Adrenal gland (tissue), 12 donors: ENCODE data around the gene ARHGAP21. TPM values are rescaled to one million over a fixed set of nuclear protein-coding genes. Genes with fewer than 3 reads are reported as not detected.

Source experiments
- DNase-seq, 7 donors: peaks; one replicate each; pipeline ENCODE4 v3.0.0-alpha.2; 2019 to 2020
- H3K27ac ChIP-seq, 5 donors: fragments of 200-600 bp; sonication (generic) in 4 of 5; 1 replicate in 3 of 5; 2 replicates in 2 of 5; pipeline versions ENCODE4 v1.5.1 to v1.8.0; 2016 to 2020; ENCODE audit warnings: mild to moderate bottlenecking in 1 of 5
- H3K27me3 ChIP-seq: fragments of 200-600 bp; 2 replicates; pipeline ENCODE4 v1.8.0; 2021
- H3K36me3 ChIP-seq, 2 donors: fragments of 200-600 bp; replicated peaks in 1 of 2; 1 replicate in 1 of 2; 2 replicates in 1 of 2; pipeline versions ENCODE4 v1.5.1 to v1.8.0; 2018 to 2022
- H3K4me1 ChIP-seq, 2 donors: fragments of 200-600 bp; replicated peaks in 1 of 2; 1 replicate in 1 of 2; 2 replicates in 1 of 2; pipeline versions ENCODE4 v1.5.1 to v1.8.0; 2018 to 2021
- H3K4me3 ChIP-seq, 4 donors: fragments of 200-600 bp; sonication (generic) in 3 of 4; one replicate each; pipeline ENCODE4 v1.5.1; 2016 to 2018
- H3K9me3 ChIP-seq, 3 donors: fragments of 200-600 bp; sonication (generic) in 1 of 3; replicated peaks in 1 of 3; 1 replicate in 2 of 3; 2 replicates in 1 of 3; pipeline versions ENCODE4 v1.5.1 to v1.8.0; 2016 to 2021
- CTCF ChIP-seq, 6 experiments: fragments of 450-650 bp in 4 of 6; fragments of 200-600 bp in 2 of 6; sonication (generic) in 1 of 6; IDR thresholded peaks; 1 replicate in 5 of 6; 2 replicates in 1 of 6; pipeline versions ENCODE4 v1.5.1 to v1.8.0; 2016 to 2021; ENCODE audit warnings: antibody characterized with exemption in 6 of 6, mild to moderate bottlenecking in 2 of 6, moderate library complexity in 1 of 6
- POLR2A ChIP-seq, 2 donors: fragments of 450-650 bp; IDR thresholded peaks; one replicate each; pipeline ENCODE4 v1.6.1; 2017; ENCODE audit warnings: antibody characterized with exemption in 2 of 2, mild to moderate bottlenecking in 2 of 2, moderate library complexity in 1 of 2
- WGBS, 4 donors: extraction: QIAGEN DNeasy Blood & Tissue Kit in 2 of 4; methylation state at CpG; one replicate each; pipeline versions ENCODE4 v1.1.5 to v1.1.7; 2013 to 2017; 5-methylcytosine and 5-hydroxymethylcytosine counted together
- intact Hi-C, 2 donors: fragments of 100-400 bp; cut with DNase I; formaldehyde crosslinking; loops; one replicate each; pipeline versions ENCODE4 v1.14.1 to v1.15.0; 2022 to 2023
- polyA plus RNA-seq, 3 donors: library from polyadenylated mRNA; stranded (reverse); fragments of 200-250 nt in 2 of 3; fragments of 350-450 nt in 1 of 3; fragmentation: Illumina TruSeq in 1 of 3; extraction: RNeasy Lipid Tissue Mini Kit (QIAGEN cat#74804) in 1 of 3; gene quantifications; one replicate each; pipeline ENCODE4 v1.2.3, GENCODE V29; 2013 to 2014
- total RNA-seq, 9 donors: library from RNA; depleted of rRNA in 4 of 9; stranded (reverse); fragments of >200 nt in 4 of 9; fragments of 120-200 nt in 1 of 9; fragmentation: NEBNext Ultra II Directional in 1 of 9; extraction: Animal tissue kit (Norgen Biotek cat#: 25700) in 1 of 9; gene quantifications; one replicate each; pipeline versions ENCODE4 v1.1.0 to v1.2.4, GENCODE V29; 2013 to 2023
- donor health status: healthy with polysubstance abuse.
- donor health status: Bipolar disorder and iron deficiency.
- donor health status: DM: yes; HTN: yes; CAD: no.
- donor health status: DM: no; HTN: no; CAD: no.
- donor health status: DM: no; HTN: no; CAD: no.
- donor health status: DM: yes; HTN: yes; CAD: no.

ARHGAP21 gene
- total and polyA plus RNA-seq, 12 donors: 45.2 to 160 (median 107) TPM

DNA sequence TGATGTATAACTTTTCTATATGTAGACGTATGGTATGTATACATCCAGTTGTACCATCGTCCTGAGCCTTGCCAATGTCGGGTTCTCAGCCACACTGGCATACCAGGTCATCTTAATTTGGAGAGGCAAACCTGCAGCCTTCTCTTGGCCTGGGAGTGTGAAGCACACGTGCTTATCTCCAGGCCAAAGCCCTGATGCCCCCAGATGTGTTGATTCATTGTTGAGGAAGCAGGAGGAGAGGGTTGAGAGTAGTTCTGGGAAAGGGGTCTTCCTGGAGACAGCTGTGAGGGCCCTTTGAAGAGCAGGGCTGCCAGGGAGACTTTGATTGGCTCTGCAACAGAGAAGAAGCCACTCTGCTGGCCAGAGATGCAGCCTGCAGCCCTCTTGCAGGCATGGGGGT, 155.6 kb downstream of the ARHGAP21 start:
- Histone ChIP-seq H3K27ac (no peak overlapping the region), H3K4me1 (no peaks in the 10 kb centered on the region), H3K4me3 (no peak overlapping the region), H3K36me3 (no peaks in the 10 kb centered on the region), H3K27me3 (no peaks in the 10 kb centered on the region), H3K9me3 (no peaks in the 10 kb centered on the region)
- intact Hi-C loops: no loop called here
- DNase-seq: no peak
- TF ChIP-seq POLR2A (IDR thresholded peaks at IDR 0.05) (no peak), CTCF (IDR thresholded peaks at IDR 0.05) (no peak)
- WGBS, 4 donors: 66 to 74% (median 71%) methylated on average over 4 of the region's 4 CpGs

DNA sequence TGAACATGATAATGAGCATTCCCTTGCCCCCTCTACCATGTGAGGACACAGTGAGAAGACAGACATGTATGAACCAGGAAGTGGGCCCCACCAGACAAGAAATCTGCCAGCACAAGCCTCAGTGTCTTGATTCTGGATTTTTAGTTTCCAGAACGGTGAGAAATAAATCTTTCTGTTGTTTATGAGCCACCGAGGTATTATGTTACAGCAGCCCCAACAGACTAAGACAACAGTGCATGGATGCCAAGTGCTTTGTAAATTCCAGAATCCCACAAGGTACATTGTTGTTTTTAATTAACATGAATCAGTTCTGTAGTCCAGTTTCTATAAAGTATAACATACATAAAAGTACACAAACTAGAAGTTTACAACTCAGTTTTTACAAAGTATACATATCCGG, 162.2 kb downstream of the ARHGAP21 start:
- DNase-seq: no peak
- TF ChIP-seq POLR2A (IDR thresholded peaks at IDR 0.05) (no peak), CTCF (IDR thresholded peaks at IDR 0.05) (no peak)
- H3K27me3 ChIP-seq: no peaks in the 10 kb centered on the region
- H3K9me3 ChIP-seq: no peaks in the 10 kb centered on the region
- no peak overlapping the region for H3K4me3 ChIP-seq
- no peaks in the 10 kb centered on the region for H3K36me3 ChIP-seq
- WGBS, 4 donors: 67 to 79% (median 72%) methylated on average over 3 of the region's 3 CpGs
- intact Hi-C loops: no loop called here
- no peak overlapping the region for H3K27ac ChIP-seq
- no peaks in the 10 kb centered on the region for H3K4me1 ChIP-seq

DNA sequence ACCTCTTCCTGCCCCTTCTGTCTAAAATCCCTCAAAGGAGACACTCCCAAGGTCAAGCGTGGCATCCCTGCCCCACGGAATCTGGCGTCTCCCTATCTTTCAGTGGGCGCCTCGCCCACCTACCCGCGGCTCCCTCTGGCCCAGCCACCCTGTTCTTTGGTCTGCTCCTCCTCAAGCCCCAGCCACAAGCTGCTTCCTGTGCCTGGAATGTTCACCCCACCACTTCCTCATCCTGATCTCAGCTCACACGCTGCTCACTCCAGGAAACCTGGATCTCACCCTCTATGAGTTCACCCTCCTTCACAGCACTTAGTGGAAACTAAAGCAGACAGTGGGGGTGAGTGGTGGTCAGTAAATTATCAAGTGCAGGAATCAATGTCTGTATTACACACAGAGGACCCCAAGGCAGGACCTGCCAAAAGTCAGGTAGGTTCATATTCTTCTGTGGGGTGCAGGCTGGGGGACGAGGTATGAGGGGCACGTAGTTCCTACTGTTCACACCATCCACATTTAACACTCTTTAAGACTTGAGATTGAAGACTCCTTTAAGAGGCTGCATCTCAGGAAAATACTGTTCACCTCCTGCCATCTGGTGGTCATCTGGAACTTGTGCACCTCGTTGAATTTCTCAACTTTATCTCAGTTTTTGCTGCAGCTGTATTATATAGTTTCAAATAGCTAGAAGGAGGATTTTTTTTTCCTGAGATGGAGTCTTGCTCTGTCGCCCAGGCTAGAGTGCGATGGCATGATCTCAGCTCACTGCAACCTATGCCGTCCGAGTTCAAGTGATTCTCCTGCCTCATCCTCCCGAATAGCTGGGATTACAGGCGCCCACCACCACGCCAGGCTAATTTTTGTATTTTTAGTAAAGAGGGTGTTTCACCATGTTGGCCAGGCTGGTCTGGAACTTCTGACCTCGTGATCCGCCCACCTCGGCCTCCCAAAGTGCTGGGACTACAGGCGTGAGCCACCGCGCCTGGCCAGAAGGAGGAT, 166.6 kb downstream of the ARHGAP21 start:
- Histone ChIP-seq H3K4me3 (no peak overlapping the region), H3K36me3 (no peaks in the 10 kb centered on the region), H3K4me1 (peaks cover 0 to 4% of the 10 kb centered on the region in 2 donors), H3K9me3 (no peaks in the 10 kb centered on the region), H3K27ac (no peak overlapping the region), H3K27me3 (no peaks in the 10 kb centered on the region)
- 47 to 55% (median 50%) methylated on average over 23 to 24 of the region's 24 CpGs for WGBS, 4 donors
- DNase-seq: peak in 4 of 7 donors; percentile 30 to 61 (median 45)
- intact Hi-C loops: loop anchor here in 1 of 2 donors (10.0 kb wide), 1 partner anchor 562 kb away; no protein-coding TSS in a partner anchor
- TF ChIP-seq POLR2A (IDR thresholded peaks at IDR 0.05): no peak
- peak; percentile 46 to 72 (median 69) for TF ChIP-seq CTCF (IDR thresholded peaks at IDR 0.05)

DNA sequence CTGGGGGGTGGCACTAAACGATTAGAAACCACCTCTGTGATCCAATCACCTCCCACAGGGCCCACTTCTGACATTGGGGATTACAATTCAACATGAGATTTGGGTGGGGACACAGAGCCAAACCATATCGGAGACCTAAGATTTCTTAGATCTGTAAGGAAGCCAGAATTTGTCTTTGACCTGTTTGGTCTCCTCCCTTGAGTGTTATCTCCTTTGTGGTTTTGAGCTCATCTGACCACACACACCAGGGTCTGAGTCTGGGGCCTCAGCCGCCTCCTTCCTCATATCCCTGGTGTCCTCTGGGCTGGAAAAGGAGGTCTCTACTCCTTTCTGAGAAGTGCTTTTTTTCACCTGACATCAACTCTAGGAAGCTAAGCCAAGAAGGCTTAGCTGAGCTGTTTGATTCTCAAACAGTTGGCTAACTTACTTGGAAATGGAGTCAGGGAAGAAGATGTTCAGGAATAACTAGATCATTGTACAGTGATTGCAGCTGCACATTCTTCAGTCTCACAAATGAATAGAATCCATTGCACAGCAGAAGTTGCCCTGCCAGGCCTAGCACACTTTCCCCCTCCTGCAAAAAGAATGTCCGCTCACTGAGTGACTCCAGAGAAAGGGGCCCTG, 167.4 kb downstream of the ARHGAP21 start:
- no peaks in the 10 kb centered on the region for H3K36me3 ChIP-seq
- DNase-seq: peak in 1 of 7 donors; percentile 31
- peaks cover 0 to 4% of the 10 kb centered on the region in 2 donors for H3K4me1 ChIP-seq
- H3K27ac ChIP-seq: no peak overlapping the region
- 75 to 89% (median 80%) methylated on average over 4 of the region's 4 CpGs for WGBS, 4 donors
- TF ChIP-seq CTCF (IDR thresholded peaks at IDR 0.05) (no peak), POLR2A (IDR thresholded peaks at IDR 0.05) (no peak)
- H3K9me3 ChIP-seq: no peaks in the 10 kb centered on the region
- intact Hi-C loops: loop anchor here in 1 of 2 donors (10.0 kb wide), 1 partner anchor 561 kb away; no protein-coding TSS in a partner anchor
- no peaks in the 10 kb centered on the region for H3K27me3 ChIP-seq
- H3K4me3 ChIP-seq: no peak overlapping the region
